CD4-positive, alpha-beta T cell treated with Interleukin-15 for 4 hours (primary cell): ENCODE data around the gene TMEM14A.

Source experiments
- DNase-seq: peaks from one replicate; pipeline ENCODE4 v3.0.0-alpha.2; 2020; ENCODE audit warnings: low spot score

The TMEM14A gene

GRCh38 chr6:52736145-52736544 lies 65.2 kb downstream of the TMEM14A start:
- DNase-seq: no peak
